Caco-2 (cell line): ENCODE results near the gene WNT5A. TPM values are rescaled to one million over a fixed set of nuclear protein-coding genes. Genes with fewer than 3 reads are reported as not detected.

Experiments used
- BruUV-seq: library from RNA; stranded (reverse); fragments of 400-500 nt; replicated peaks from 2 replicates; lab custom pipeline; 2021; lab: Mats Ljungman, UMichigan
- CTCF ChIA-PET: fragments of 300-600 bp; sonication (Branson Sonifier 250); formaldehyde crosslinking; loops from one replicate; lab custom pipeline; 2022; ENCODE audit warnings: antibody characterized with exemption; lab: Charles Lee
- POLR2A ChIA-PET: fragments of 300-600 bp; sonication (Branson Sonifier 250); formaldehyde crosslinking; loops from one replicate; lab custom pipeline; 2022; ENCODE audit warnings: antibody characterized with exemption; lab: Charles Lee
- DNase-seq, 2 experiments: peaks; one replicate each; pipeline versions ENCODE4 v3.0.0 to v3.0.0-alpha.2; 2020 to 2022
- H3K27me3 ChIP-seq: replicated peaks from 2 replicates; pipeline ENCODE4 v1.6.0; 2011; ENCODE audit warnings: low read length; ENCODE audit not compliant: control insufficient read depth, insufficient read depth
- H3K36me3 ChIP-seq: 2 replicates; pipeline ENCODE4 v1.5.1; 2011; ENCODE audit warnings: low read length; ENCODE audit not compliant: control insufficient read depth, insufficient read depth
- H3K4me1 ChIP-seq: fragments of 250-450 bp; sonication (Bioruptor Pico); 2 replicates; pipeline ENCODE4 v1.5.1; 2020; ENCODE audit warnings: mild to moderate bottlenecking
- H3K4me3 ChIP-seq: 2 replicates; pipeline ENCODE4 v1.5.1; 2011; ENCODE audit warnings: low read depth, mild to moderate bottlenecking, control low read depth, low read length
- H3K9me3 ChIP-seq: fragments of 250-450 bp; sonication (Bioruptor Pico); 2 replicates; pipeline ENCODE4 v1.5.1; 2020; ENCODE audit warnings: mild to moderate bottlenecking, moderate library complexity
- H3K27ac Mint-ChIP-seq: one replicate; pipeline ENCODE4 v1.8.0; 2022; ENCODE audit warnings: mixed read lengths; ENCODE audit not compliant: unreplicated experiment
- H3K27me3 Mint-ChIP-seq: one replicate; pipeline ENCODE4 v1.8.0; 2022; ENCODE audit warnings: mixed read lengths; ENCODE audit not compliant: insufficient read depth, unreplicated experiment
- H3K36me3 Mint-ChIP-seq: one replicate; pipeline ENCODE4 v1.8.0; 2022; ENCODE audit warnings: mild to moderate bottlenecking, mixed read lengths; ENCODE audit not compliant: insufficient read depth, unreplicated experiment
- H3K4me1 Mint-ChIP-seq: one replicate; pipeline ENCODE4 v1.8.0; 2022; ENCODE audit warnings: low read depth, mixed read lengths; ENCODE audit not compliant: unreplicated experiment
- H3K4me3 Mint-ChIP-seq: one replicate; pipeline ENCODE4 v1.8.0; 2022; ENCODE audit warnings: mild to moderate bottlenecking, moderate library complexity, mixed read lengths; ENCODE audit not compliant: unreplicated experiment
- H3K9me3 Mint-ChIP-seq: one replicate; pipeline ENCODE4 v1.8.0; 2022; ENCODE audit warnings: mixed read lengths; ENCODE audit not compliant: unreplicated experiment
- intact Hi-C: fragments of 100-400 bp; cut with micrococcal nuclease; formaldehyde crosslinking; loops from one replicate; pipeline ENCODE4 v1.10.0; 2022; ENCODE audit not compliant: unreplicated experiment
- total RNA-seq: library from RNA; stranded (reverse); gene quantifications from 2 replicates; pipeline ENCODE4 v1.2.3, GENCODE V29; 2022
- TF ChIP-seq, protein P1 (sequence below), 2 experiments: fragments of 200-600 bp in 1 of 2; IDR thresholded peaks; 1 replicate in 1 of 2; 2 replicates in 1 of 2; pipeline versions ENCODE4 v1.5.1 to v1.8.0; 2011 to 2022; ENCODE audit warnings: antibody characterized with exemption in 1 of 2, control low read depth in 1 of 2, inconsistent platforms in 1 of 2, low read depth in 1 of 2, low read length in 1 of 2, mild to moderate bottlenecking in 1 of 2, moderate library complexity in 1 of 2; ENCODE audit not compliant: insufficient read depth in 1 of 2, severe bottlenecking in 1 of 2, unreplicated experiment in 1 of 2

Gene WNT5A
- total RNA-seq, 1 experiment from 2014 or later, result 8.8 TPM

DNA sequence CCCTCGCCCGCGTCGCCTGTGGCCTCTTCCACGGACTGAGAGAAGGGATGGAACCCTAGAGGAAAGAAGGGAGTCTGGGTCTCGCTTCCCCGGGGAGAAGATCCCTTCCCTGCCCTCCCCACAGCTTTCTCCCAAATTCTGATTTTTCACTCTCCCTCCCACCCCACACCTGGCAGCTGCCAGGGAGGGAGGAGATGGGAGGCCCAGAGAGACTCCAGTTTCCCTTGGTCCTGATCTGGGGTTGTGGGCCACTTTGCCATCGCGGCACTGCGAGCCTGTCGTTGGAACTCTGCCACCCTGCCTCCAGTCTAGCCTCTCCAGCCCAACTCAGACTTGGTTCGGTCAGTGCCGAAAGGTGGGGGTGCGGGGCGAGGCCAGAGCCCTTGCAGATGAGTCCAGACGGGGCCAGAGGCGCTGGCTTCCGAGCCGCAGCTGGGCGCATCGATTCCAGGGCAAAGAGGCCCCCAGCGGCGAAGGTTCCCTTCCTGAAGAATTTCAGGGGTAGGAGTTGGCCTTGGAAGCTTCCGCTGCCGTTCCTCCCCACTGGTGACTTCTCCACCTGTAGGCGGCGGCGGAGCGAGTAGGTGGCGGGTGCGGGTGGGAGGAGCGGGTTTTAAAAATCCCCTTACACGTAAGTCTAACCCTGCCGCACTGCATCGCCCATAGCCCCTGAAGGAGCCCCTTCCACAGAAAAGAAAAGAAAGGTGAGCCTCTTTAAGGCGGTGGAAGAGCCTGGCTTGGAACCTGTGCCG lies 5.2 kb downstream of the WNT5A start:
- DNase-seq, result no peak
- no peak overlapping the region for H3K27ac Mint-ChIP-seq
- H3K36me3 Mint-ChIP-seq, result peaks cover 16% of the 10 kb centered on the region
- ChIA-PET CTCF (no interaction called here), POLR2A (no interaction called here)
- H3K9me3 Mint-ChIP-seq, result no peaks in the 10 kb centered on the region
- TF ChIP-seq, protein P1, sequence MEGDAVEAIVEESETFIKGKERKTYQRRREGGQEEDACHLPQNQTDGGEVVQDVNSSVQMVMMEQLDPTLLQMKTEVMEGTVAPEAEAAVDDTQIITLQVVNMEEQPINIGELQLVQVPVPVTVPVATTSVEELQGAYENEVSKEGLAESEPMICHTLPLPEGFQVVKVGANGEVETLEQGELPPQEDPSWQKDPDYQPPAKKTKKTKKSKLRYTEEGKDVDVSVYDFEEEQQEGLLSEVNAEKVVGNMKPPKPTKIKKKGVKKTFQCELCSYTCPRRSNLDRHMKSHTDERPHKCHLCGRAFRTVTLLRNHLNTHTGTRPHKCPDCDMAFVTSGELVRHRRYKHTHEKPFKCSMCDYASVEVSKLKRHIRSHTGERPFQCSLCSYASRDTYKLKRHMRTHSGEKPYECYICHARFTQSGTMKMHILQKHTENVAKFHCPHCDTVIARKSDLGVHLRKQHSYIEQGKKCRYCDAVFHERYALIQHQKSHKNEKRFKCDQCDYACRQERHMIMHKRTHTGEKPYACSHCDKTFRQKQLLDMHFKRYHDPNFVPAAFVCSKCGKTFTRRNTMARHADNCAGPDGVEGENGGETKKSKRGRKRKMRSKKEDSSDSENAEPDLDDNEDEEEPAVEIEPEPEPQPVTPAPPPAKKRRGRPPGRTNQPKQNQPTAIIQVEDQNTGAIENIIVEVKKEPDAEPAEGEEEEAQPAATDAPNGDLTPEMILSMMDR (IDR thresholded peaks at IDR 0.05; ENCODE audit: insufficient read depth in 1 of 2, low read depth in 1 of 2, low read length in 1 of 2, severe bottlenecking in 1 of 2, unreplicated experiment in 1 of 2), result no peak
- Histone ChIP-seq H3K9me3 (no peaks in the 10 kb centered on the region), H3K4me1 (peaks cover 7% of the 10 kb centered on the region; the same call in 1 of the 2 replicates), H3K36me3 (no peaks in the 10 kb centered on the region), H3K27me3 (no peaks in the 10 kb centered on the region), H3K4me3 (no peak overlapping the region)
- no TSS peak for BruUV-seq
- H3K4me1 Mint-ChIP-seq, result no peaks in the 10 kb centered on the region
- intact Hi-C loops, result no loop called here
- H3K4me3 Mint-ChIP-seq, result no peak overlapping the region
- peaks cover 6% of the 10 kb centered on the region for H3K27me3 Mint-ChIP-seq

DNA sequence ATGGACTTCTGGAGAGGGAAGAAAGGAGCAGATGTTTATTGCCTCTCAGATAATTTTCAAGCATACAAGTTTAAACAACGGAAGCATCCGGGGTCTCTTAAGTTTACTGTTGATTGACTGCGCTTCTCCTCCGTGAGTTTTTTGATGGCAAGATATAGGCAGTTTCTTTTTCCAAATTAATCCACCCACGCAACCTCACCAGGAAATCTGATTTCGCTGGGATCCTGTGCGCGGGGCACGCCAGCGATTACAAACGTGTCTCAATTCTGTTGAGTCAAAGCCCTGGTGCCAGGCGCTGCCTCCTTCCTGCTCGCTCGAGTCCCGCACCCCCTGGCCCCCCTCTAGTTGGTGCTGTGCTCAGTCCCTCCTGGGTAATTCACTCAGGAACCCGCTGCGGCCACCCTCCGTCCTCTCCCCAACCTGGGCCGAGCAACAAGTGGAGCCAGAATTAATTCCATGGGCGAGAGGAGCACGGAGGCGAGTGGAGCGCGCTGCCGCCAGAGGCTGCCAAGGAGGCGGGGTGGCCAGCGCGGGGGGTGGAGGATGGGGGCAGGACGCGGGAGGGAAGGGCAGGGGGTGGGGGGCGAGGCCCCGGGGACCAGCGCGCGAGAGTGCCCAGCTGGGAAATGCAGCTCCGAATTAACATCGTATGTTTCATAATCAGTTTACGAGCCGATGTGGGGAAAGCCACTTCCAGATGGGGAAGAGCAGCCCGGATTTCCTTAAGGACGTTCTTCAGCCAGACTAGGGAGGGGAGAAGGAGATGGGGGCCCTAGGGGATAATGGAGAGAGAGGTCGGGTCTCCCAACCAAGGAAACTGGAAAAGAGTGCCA lies 6.0 kb downstream of the WNT5A start:
- Histone ChIP-seq H3K4me1 (peaks cover 1% of the 10 kb centered on the region; the same call in 1 of the 2 replicates), H3K36me3 (no peaks in the 10 kb centered on the region), H3K4me3 (peak overlapping the region; percentile 12; the same call in 1 of the 2 replicates), H3K27me3 (no peaks in the 10 kb centered on the region), H3K9me3 (no peaks in the 10 kb centered on the region)
- ChIA-PET CTCF (no interaction called here), POLR2A (no interaction called here)
- DNase-seq, result no peak
- Mint-ChIP-seq H3K36me3 (peaks cover 11% of the 10 kb centered on the region), H3K4me3 (peak overlapping the region; percentile 33), H3K9me3 (no peaks in the 10 kb centered on the region), H3K27ac (no peak overlapping the region), H3K4me1 (no peaks in the 10 kb centered on the region), H3K27me3 (peaks cover 2% of the 10 kb centered on the region)
- TF ChIP-seq, protein P1 (IDR thresholded peaks at IDR 0.05; ENCODE audit: insufficient read depth in 1 of 2, low read depth in 1 of 2, low read length in 1 of 2, severe bottlenecking in 1 of 2, unreplicated experiment in 1 of 2), result no peak
- BruUV-seq, result no TSS peak
- intact Hi-C loops, result no loop called here
